ENCODE data around the gene BCO1.
A peak's percentile ranks its signal among the peaks of the same experiment; 100 is the strongest.
"Not testable (repeated sequence)": the region's sequence is repeated elsewhere in the genome, so short reads cannot be mapped to it uniquely, and the experiment has no call there.

BCO1 gene

GRCh38 chr16:81238296-81239011, at the start of gene BCO1:
BCO1 (plus strand) TSS chr16:81238689; CDS start chr16:81238909, 220 bp downstream.
- no peak for DNase-seq

GRCh38 chr16:81189100-81189664, 49.3 kb upstream of the BCO1 start:
- no peak for DNase-seq

- no peak for DNase-seq
Measured at GRCh38 chr16:81190667-81191066, 47.8 kb upstream of the BCO1 start.

- no peak for DNase-seq
Measured at GRCh38 chr16:81195885-81196534, 42.5 kb upstream of the BCO1 start.

- no peak for DNase-seq
Measured at GRCh38 chr16:81198635-81199034, 39.9 kb upstream of the BCO1 start.

GRCh38 chr16:81201267-81201666, 37.2 kb upstream of the BCO1 start:
- no peak for DNase-seq

GRCh38 chr16:81204798-81205680, 33.5 kb upstream of the BCO1 start:
- peak; percentile 54 for DNase-seq

- DNase-seq: no peak
Measured at GRCh38 chr16:81207076-81207475, 31.4 kb upstream of the BCO1 start.

- DNase-seq: no peak
Measured at GRCh38 chr16:81210807-81211206, 27.7 kb upstream of the BCO1 start.

- no peak for DNase-seq
Measured at GRCh38 chr16:81212830-81213465, 25.5 kb upstream of the BCO1 start.

GRCh38 chr16:81214745-81215166, 23.7 kb upstream of the BCO1 start:
- no peak for DNase-seq

GRCh38 chr16:81216114-81216513, 22.4 kb upstream of the BCO1 start:
- no peak for DNase-seq

- DNase-seq: no peak
Measured at GRCh38 chr16:81216706-81217105, 21.8 kb upstream of the BCO1 start.

GRCh38 chr16:81219151-81219550, 19.3 kb upstream of the BCO1 start:
- DNase-seq: no peak

GRCh38 chr16:81220349-81220748, 18.1 kb upstream of the BCO1 start:
- DNase-seq: no peak

- no peak for DNase-seq
Measured at GRCh38 chr16:81221731-81222130, 16.8 kb upstream of the BCO1 start.

- DNase-seq: no peak
Measured at GRCh38 chr16:81224824-81225223, 13.7 kb upstream of the BCO1 start.

- not testable (repeated sequence) for DNase-seq
Measured at GRCh38 chr16:81225697-81226096, 12.8 kb upstream of the BCO1 start.

- no peak for DNase-seq
Measured at GRCh38 chr16:81227785-81228184, 10.7 kb upstream of the BCO1 start.

- DNase-seq: no peak
Measured at GRCh38 chr16:81229811-81230210, 8.7 kb upstream of the BCO1 start.

- DNase-seq: no peak
Measured at GRCh38 chr16:81231014-81231413, 7.5 kb upstream of the BCO1 start.

- DNase-seq: no peak
Measured at GRCh38 chr16:81232740-81233367, 5.6 kb upstream of the BCO1 start.

Measured in KG1 (cell line).